Bone marrow (tissue), 2 donors: Measurements from ENCODE around the gene RND1.

Source experiments
- DNase-seq, 2 donors: peaks; one replicate each; lab custom pipeline; 2025; lab: John Stamatoyannopoulos, UW

Gene RND1

GRCh38 chr12:48827513-48828096, 38.1 kb downstream of the RND1 start:
- DNase-seq = no peak

DNA sequence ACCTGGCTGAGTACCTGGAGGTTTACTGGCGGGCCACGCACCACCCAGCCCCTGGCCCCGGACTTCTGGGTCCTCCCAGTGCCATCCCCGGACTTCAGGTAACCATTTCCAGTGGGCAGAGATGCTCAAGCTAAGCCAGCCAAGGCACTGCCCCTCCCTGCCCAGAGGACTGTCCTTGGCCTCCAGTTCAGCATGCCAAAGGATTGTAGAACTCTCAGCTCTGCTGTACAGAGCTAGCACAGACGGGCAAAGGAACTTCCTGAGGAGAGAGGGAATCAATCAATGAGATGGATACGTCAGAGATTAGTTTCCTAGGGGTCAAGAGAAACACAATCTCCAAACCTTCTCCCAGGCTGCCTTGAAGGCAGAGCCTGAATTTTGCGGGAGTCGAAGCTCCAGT, 38.6 kb downstream of the RND1 start:
- DNase-seq = no peak

DNA sequence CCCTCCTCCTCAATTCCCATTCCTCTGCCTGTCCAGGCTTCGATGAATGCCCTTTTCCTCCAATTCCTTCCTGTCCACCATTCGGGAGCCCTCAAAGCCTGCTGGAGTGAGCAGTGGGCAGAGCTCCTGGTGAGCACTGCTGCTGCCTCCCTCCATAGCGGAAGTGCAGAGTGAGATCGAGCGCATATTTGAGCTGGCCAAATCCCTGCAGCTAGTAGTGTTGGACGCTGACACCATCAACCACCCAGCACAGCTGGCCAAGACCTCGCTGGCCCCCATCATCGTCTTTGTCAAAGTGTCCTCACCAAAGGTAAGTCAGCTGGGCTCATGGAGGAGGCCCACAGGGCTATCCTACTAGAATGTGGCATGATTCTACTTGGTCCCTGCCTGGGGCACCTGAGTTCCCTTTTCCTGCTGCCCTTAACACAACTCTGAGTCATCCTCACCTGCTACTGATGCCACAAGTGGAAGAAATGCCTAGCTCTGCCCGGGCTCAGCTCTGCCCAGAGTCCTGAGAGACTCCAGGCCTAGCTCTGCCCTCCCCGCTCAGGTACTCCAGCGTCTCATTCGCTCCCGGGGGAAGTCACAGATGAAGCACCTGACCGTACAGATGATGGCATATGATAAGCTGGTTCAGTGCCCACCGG, 39.3 kb downstream of the RND1 start:
- no peak for DNase-seq

- no peak for DNase-seq
Observed at GRCh38 chr12:48824905-48825304, 40.8 kb downstream of the RND1 start.

DNA sequence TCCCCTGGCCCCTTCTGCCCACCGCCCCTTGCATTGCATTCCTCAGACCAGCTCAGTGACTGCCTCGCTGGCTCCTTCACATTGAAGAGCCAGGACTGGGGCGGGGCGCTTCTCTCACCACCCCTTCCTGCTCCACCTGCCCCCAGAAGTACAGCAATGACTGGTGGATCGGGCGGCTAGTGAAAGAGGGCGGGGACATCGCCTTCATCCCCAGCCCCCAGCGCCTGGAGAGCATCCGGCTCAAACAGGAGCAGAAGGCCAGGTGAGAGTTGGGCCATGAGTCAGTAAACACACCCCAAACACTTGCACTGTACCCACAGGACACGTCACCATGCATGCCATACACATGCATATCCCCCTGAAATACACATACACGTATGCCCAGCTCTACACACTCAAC, 41.6 kb downstream of the RND1 start:
- DNase-seq = no peak

DNA sequence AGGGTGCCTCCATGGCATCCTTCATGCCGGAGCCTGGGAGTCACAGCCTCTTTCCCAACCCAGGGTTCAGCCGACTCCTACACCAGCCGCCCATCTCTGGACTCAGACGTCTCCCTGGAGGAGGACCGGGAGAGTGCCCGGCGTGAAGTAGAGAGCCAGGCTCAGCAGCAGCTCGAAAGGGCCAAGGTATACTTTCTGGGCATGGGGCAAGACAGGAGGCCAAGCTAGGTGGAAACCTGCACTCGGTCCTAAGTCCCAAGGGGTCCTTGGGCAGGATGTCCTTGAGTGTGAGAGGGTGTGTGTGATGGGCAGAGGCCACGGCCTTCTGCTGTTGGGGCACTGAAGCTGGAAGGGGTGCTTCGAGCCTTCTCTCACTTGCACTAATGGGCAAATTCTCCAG, 42.4 kb downstream of the RND1 start:
- DNase-seq = no peak

DNA sequence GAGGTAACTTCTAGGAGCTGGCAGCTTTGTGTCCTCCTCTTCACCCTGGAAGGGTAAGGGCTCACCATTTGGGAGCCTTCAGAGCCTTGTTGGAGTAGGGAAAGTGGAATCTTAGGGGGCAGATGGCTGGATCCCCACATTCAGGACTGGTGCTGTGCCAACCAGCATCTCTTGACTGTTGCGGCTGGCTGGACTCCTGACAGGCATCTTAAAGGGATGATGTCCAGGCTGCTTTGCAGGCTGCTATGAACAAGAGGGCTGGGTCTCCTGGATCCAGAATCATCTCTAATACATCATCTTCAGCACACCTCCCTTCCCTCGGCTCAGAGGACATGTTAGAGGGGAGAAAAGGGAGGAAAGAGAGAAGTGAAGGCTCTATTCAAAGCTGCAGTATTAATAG, 43.0 kb downstream of the RND1 start:
- DNase-seq = no peak

- no peak for DNase-seq
Observed at GRCh38 chr12:48822139-48822538, 43.5 kb downstream of the RND1 start.

GRCh38 chr12:48819986-48820725, 45.5 kb downstream of the RND1 start:
- no peak for DNase-seq

- DNase-seq = no peak
Observed at GRCh38 chr12:48818831-48819590, 46.7 kb downstream of the RND1 start.

DNA sequence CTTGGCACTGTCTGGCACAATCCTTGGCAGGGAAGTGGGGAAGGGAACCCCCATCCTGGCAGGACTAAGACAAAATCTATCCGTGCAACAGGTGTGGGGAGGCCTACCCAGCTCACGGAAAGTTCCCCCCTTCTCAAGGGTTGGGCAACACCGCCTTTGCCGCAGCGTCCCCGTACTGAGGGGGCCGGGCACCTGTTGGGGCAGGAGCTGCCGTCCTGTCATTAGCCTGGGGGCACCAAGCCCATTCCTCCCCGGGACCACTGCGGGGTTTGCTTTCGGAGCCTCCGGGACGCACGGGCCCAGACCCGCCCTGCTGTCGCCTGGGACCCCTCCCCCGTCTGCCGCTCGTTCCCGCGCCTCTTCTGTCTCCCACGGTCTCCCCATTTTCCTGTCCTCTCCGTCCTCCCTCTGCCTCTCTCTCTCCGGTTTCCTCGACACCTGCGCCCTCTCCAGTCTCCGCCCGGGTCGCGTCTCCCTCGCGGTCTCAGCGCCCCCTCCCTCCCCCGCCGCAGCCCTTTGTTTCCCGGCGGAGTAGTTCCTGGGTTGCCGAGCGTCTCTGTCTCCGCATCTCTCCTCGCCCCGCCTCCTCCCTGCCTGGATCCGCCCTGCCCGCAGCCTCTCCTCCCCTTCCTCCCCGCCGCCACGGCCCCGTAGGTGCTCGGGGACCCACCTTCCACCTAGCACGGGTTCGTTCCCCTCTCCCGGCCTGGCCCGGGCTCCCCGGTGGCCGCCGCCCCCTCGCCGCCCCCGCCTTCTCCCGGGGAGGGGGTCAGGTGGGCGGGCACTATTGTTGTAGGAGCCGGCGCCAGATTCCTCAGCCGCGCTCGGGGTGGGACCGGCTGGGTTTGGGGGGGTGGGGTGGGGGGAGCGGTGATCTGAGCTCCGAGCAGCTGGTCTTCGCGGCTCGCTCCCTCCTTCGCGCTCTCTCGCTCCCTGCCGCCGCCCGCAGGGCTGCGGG, 47.5 kb downstream of the RND1 start, which contains the start of gene CACNB3:
Gene CACNB3 (plus strand): TSS at position 624 of the 958 bp plus-strand sequence. CDS start 434 bp downstream, outside the sequence.
- DNase-seq = peak; percentile 22 to 30

DNA sequence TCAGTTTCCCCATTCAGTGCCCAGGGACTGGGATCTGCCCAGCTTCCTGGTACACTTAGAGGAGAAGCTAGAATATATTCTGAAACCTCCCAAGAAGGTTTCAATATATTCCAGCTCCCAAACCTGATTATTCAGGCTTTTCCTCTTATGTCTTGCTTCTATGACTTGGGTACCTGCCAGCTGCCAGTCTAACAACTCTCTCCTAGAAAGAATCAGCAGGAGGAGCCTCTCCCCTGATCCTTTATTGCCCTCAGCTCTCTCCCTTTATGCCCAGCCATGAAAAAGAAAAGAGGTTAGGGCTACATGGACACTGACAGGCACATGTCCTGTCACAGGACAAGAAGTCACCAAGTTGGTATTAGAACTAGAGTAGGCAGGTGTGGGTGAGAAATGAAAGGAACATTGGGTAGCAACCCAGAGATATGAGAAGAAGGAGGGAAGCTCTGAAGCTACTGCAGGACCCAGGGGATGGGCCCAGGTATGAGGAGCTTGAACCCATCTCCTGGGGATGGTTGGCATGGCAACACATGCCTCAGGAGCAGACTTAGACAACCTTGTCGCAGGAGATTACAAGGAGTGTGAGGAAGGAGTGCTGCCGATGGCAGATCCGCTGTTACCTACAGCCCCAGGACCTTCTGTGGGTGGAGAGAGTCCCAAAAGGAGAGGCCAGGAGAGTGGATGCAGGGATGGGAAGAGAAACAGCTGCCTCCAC, 49.4 kb downstream of the RND1 start:
- no peak for DNase-seq

DNA sequence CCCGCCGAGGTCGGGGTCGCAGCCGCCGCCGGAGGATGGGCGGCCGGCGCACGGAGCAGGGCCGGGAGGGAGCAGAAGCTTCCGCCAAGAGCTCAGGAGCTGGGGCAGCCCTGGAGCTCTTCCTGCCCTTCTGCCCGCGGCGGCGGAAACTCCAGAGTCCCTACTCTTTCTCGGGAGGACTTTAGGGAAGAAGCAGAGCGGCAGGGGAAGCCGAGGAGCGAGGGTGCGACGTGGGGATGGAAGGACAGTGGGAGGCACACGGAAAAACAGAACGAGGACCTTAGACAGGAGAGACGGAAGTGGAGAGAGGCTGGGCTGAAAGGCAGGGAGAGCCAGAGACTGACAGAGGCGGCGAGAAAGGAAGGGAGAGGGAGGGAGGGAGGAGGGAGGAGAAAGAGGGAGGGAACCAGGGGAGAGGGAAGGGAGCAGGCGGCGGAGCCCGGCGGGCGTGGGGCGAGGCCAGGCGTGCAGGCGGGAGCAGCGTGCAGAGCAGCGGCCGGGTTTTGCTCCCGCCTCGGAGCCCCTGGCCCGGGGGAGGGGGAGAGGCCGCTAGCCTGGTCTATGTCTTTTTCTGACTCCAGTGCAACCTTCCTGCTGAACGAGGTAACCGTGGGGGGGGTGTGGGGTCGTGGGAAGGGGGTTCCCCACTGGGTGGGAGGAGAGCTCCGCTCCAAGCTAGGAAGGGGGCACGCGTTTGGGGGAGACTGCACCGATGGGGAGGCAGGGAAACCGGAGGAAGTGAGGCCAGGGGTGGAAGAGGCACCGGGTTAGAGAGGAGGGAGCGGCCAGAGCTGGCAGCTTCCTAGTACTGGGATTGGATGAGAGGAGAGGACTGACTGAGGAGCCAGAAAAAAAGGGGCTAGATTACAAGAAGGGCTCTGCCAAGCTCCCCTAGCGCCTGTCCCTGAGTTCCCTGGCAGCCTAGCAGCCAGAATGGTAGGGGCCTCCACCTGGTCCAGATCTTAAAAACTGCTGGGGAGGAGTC, 50.3 kb downstream of the RND1 start:
- peak; percentile 46 to 59 for DNase-seq

- peak; percentile 39 to 61 for DNase-seq
Observed at GRCh38 chr12:48814262-48815125, 51.2 kb downstream of the RND1 start.

GRCh38 chr12:48813465-48814261, 52.0 kb downstream of the RND1 start:
- peak in 1 of 2 donors; percentile 14 for DNase-seq

- no peak for DNase-seq
Observed at GRCh38 chr12:48812389-48812788, 53.3 kb downstream of the RND1 start.

DNA sequence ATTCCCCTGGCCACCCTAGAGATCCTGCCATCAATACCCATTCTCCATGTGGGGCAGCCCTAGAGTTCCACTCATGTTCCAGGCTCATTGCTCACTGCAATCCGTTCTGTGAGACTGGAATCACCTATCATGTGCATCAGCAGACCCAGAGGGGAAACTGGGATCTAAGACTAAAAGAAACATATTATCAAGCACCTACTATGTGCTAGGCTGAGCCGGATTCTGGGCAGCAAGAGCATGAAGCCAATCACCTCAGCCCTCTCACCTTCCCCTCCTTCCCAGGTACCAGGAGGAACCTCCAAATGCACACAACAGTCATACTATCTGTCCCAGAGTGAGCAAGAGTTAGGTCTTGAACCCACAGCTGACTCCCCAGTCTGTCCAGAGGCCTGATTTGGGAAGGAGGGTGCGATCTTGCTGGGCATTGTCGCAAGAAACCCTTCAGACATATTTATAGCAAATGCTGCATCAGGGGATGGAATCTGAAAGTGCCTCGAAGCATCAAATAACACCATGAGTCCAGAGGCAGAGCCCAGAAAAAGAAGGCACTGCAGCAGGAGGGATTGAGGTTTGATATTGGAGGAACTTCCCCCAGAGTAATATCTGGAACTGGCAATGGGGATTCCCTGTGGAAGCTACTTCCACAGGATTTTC, 54.1 kb downstream of the RND1 start:
- DNase-seq = no peak
